HUES64 (cell line): Measurements from ENCODE around the gene GSPT1.
"Not testable (repeated sequence)": the region's sequence is repeated elsewhere in the genome, so short reads cannot be mapped to it uniquely, and the experiment has no call there.

Experiments used
- H3K27ac ChIP-seq: 2 replicates; pipeline ENCODE4 v1.7.0; 2013; ENCODE audit warnings: low read depth, low read length, inconsistent platforms
- H3K27me3 ChIP-seq: 2 replicates; pipeline ENCODE4 v1.6.1; 2013; ENCODE audit warnings: mild to moderate bottlenecking, low read length; ENCODE audit not compliant: insufficient read depth
- H3K36me3 ChIP-seq: 2 replicates; pipeline ENCODE4 v1.6.1; 2013; ENCODE audit warnings: mild to moderate bottlenecking, low read length; ENCODE audit not compliant: insufficient read depth
- H3K4me1 ChIP-seq: 2 replicates; pipeline ENCODE4 v1.6.1; 2013; ENCODE audit warnings: mild to moderate bottlenecking, low read length, moderate library complexity; ENCODE audit not compliant: insufficient read depth
- H3K4me3 ChIP-seq: 2 replicates; pipeline ENCODE4 v1.5.1; 2013; ENCODE audit warnings: mild to moderate bottlenecking, low read length, moderate library complexity
- H3K9ac ChIP-seq: 2 replicates; pipeline ENCODE4 v1.6.1; 2013; ENCODE audit warnings: mild to moderate bottlenecking, low read depth, low read length
- H3K9me3 ChIP-seq: 2 replicates; pipeline ENCODE4 v1.6.1; 2013; ENCODE audit warnings: low read depth, low read length; ENCODE audit not compliant: insufficient read depth
- WGBS: fragments of 150-250, 120-280 bp; methylation state at CpG from one replicate; pipeline ENCODE4 v1.1.7; 2013; ENCODE audit warnings: missing lambda C conversion rate; 5-methylcytosine and 5-hydroxymethylcytosine counted together

GSPT1 gene

DNA sequence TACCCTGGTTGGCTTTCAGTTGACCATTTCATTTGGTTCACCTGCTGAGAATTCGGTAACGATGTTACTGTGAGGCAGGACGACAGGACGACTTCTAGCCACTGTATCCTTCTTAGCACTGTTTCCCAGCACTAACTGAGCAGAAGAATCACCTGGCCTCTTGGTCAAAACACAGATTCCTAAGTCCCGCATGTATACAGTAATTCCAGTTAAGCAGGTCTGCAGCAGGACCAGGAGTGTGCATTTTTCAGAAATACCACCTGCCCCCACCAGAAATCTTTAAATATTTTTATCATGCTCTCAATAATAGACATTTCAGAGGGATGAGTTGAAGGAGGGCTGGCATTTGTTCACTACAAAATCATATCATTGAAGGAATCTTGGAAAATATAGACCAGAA is 87.1 kb downstream of the GSPT1 start:
- WGBS: 91% methylated on average over 5 of the region's 5 CpGs
- no peaks in the 10 kb centered on the region for H3K9me3 ChIP-seq
- no peaks in the 10 kb centered on the region for H3K36me3 ChIP-seq
- H3K4me1 ChIP-seq: no peaks in the 10 kb centered on the region
- H3K27me3 ChIP-seq: no peaks in the 10 kb centered on the region
- H3K9ac ChIP-seq: no peak overlapping the region
- no peak overlapping the region for H3K27ac ChIP-seq
- no peak overlapping the region for H3K4me3 ChIP-seq

DNA sequence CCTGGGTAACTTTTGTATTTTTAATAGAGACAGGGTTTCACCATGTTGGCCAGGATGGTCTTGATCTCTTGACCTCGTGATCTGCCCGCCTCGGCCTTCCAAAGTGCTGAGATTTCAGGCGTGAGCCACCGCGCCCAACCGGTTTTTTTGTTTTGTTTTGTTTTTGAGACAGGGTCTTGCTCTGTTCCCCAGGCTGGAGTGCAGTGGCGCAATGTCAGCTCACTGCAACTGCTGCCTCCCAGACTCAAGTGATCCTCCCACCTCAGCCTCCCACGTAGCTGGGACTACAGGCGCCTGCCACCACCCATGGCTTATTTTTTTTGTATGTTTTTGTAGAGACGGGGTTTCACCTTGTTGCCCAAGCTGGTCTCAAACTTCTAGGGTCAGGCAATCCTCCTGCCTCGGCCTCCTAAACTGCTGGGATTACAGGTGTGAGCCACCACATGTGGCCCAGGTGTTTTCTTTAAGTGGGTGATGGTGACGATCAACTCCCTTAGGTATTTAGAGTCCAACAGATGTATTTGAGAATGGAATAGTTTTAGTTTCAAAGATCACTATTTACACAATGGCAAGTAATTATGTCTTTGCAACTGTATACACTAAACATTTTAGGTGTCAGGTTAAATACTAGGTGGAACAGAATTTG is 90.1 kb downstream of the GSPT1 start:
- not testable (repeated sequence) for H3K9ac ChIP-seq, H3K9me3 ChIP-seq, H3K4me3 ChIP-seq, H3K36me3 ChIP-seq, H3K27me3 ChIP-seq, H3K27ac ChIP-seq, H3K4me1 ChIP-seq
- WGBS: 97% methylated on average over 13 of the region's 13 CpGs

GRCh38 chr16:11824362-11824761 is 91.4 kb downstream of the GSPT1 start:
- Histone ChIP-seq H3K4me3 (no peak overlapping the region), H3K9ac (no peak overlapping the region), H3K9me3 (no peaks in the 10 kb centered on the region), H3K27ac (no peak overlapping the region), H3K36me3 (no peaks in the 10 kb centered on the region), H3K4me1 (peaks cover 4% of the 10 kb centered on the region; the same call in 1 of the 2 replicates), H3K27me3 (no peaks in the 10 kb centered on the region)
- WGBS: 88% methylated on average over 4 of the region's 5 CpGs

DNA sequence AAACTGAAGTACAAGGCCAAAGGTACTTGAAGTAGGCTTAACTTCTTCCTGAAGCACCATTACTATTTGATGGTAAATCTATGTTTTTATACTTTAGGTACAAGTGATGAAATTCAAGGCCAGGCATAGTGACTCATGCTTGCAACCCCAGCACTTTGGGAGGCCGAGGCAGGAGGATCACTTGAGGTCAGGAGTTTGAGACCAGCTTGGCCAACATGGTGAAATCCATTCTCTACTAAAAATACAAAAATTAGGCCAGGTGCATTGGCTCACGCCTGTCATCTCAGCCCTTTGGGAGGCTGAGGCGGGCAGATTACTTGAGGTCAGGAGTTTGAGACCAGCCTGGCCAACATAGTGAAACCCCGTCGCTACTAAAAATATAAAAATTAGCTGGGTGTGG is 92.1 kb downstream of the GSPT1 start:
- not testable (repeated sequence) for H3K4me1 ChIP-seq, H3K36me3 ChIP-seq, H3K4me3 ChIP-seq, H3K27ac ChIP-seq, H3K9me3 ChIP-seq, H3K9ac ChIP-seq, H3K27me3 ChIP-seq
- WGBS: 92% methylated on average over 5 of the region's 5 CpGs

- Histone ChIP-seq H3K36me3 (no peaks in the 10 kb centered on the region), H3K4me3 (no peak overlapping the region), H3K4me1 (peaks cover 4% of the 10 kb centered on the region; the same call in 1 of the 2 replicates), H3K27ac (no peak overlapping the region), H3K9me3 (no peaks in the 10 kb centered on the region), H3K9ac (no peak overlapping the region), H3K27me3 (no peaks in the 10 kb centered on the region)
- WGBS: 95% methylated on average over 10 of the region's 10 CpGs
Observed at GRCh38 chr16:11819798-11820197, 96.0 kb downstream of the GSPT1 start.

GRCh38 chr16:11818970-11819369 is 96.8 kb downstream of the GSPT1 start:
- not testable (repeated sequence) for H3K9me3 ChIP-seq, H3K27me3 ChIP-seq, H3K36me3 ChIP-seq, H3K9ac ChIP-seq, H3K4me1 ChIP-seq, H3K4me3 ChIP-seq, H3K27ac ChIP-seq
- 95% methylated on average over 13 of the region's 13 CpGs for WGBS
